ENCODE results near the gene GRIK3. TPM values are rescaled to one million over a fixed set of nuclear protein-coding genes. Genes with fewer than 3 reads are reported as not detected.

Gene GRIK3
- total and polyA plus RNA-seq, 2 experiments from 2014 or later = 0.31 to 2.9 TPM

GRCh38 chr1:36816348-36816747 is 218.0 kb downstream of the GRIK3 start:
- Histone ChIP-seq H3K79me2 (replicated peaks; ENCODE audit: insufficient read depth) (no peaks in the 10 kb centered on the region), H3K9me2 (ENCODE audit: insufficient read depth) (no peaks in the 10 kb centered on the region), H3F3A (replicated peaks; ENCODE audit: low read depth) (no peaks in the 10 kb centered on the region), H4K20me1 (replicated peaks; ENCODE audit: insufficient read depth) (no peaks in the 10 kb centered on the region; the same call in 1 of the 2 replicates), H3K27me3 (ENCODE audit: insufficient read depth) (no peaks in the 10 kb centered on the region), H3K4me2 (no peak overlapping the region), H3K4me3 (no peak overlapping the region), H3K4me1 (ENCODE audit: insufficient read depth) (no peaks in the 10 kb centered on the region), H3K27ac (ENCODE audit: low read depth) (no peak overlapping the region), H2AFZ (no peak overlapping the region), H3K36me3 (ENCODE audit: insufficient read depth) (no peaks in the 10 kb centered on the region)
- ATAC-seq = no peak
- no peak overlapping the region for H3K4me3 Mint-ChIP-seq
- no peaks in the 10 kb centered on the region for H3K9me3 Mint-ChIP-seq
- TF ChIP-seq NANOG (IDR thresholded peaks at IDR 0.05; ENCODE audit: borderline replicate concordance) = no peak
- TF ChIP-seq, protein P1, sequence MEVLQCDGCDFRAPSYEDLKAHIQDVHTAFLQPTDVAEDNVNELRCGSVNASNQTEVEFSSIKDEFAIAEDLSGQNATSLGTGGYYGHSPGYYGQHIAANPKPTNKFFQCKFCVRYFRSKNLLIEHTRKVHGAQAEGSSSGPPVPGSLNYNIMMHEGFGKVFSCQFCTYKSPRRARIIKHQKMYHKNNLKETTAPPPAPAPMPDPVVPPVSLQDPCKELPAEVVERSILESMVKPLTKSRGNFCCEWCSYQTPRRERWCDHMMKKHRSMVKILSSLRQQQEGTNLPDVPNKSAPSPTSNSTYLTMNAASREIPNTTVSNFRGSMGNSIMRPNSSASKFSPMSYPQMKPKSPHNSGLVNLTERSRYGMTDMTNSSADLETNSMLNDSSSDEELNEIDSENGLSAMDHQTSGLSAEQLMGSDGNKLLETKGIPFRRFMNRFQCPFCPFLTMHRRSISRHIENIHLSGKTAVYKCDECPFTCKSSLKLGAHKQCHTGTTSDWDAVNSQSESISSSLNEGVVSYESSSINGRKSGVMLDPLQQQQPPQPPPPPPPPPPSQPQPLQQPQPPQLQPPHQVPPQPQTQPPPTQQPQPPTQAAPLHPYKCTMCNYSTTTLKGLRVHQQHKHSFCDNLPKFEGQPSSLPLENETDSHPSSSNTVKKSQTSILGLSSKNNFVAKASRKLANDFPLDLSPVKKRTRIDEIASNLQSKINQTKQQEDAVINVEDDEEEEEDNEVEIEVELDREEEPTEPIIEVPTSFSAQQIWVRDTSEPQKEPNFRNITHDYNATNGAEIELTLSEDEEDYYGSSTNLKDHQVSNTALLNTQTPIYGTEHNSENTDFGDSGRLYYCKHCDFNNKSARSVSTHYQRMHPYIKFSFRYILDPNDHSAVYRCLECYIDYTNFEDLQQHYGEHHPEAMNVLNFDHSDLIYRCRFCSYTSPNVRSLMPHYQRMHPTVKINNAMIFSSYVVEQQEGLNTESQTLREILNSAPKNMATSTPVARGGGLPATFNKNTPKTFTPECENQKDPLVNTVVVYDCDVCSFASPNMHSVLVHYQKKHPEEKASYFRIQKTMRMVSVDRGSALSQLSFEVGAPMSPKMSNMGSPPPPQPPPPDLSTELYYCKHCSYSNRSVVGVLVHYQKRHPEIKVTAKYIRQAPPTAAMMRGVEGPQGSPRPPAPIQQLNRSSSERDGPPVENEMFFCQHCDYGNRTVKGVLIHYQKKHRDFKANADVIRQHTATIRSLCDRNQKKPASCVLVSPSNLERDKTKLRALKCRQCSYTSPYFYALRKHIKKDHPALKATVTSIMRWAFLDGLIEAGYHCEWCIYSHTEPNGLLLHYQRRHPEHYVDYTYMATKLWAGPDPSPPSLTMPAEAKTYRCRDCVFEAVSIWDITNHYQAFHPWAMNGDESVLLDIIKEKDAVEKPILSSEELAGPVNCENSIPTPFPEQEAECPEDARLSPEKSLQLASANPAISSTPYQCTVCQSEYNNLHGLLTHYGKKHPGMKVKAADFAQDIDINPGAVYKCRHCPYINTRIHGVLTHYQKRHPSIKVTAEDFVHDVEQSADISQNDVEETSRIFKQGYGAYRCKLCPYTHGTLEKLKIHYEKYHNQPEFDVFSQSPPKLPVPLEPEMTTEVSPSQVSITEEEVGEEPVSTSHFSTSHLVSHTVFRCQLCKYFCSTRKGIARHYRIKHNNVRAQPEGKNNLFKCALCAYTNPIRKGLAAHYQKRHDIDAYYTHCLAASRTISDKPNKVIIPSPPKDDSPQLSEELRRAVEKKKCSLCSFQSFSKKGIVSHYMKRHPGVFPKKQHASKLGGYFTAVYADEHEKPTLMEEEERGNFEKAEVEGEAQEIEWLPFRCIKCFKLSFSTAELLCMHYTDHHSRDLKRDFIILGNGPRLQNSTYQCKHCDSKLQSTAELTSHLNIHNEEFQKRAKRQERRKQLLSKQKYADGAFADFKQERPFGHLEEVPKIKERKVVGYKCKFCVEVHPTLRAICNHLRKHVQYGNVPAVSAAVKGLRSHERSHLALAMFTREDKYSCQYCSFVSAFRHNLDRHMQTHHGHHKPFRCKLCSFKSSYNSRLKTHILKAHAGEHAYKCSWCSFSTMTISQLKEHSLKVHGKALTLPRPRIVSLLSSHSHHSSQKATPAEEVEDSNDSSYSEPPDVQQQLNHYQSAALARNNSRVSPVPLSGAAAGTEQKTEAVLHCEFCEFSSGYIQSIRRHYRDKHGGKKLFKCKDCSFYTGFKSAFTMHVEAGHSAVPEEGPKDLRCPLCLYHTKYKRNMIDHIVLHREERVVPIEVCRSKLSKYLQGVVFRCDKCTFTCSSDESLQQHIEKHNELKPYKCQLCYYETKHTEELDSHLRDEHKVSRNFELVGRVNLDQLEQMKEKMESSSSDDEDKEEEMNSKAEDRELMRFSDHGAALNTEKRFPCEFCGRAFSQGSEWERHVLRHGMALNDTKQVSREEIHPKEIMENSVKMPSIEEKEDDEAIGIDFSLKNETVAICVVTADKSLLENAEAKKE (CRISPR knock-in tag; IDR thresholded peaks at IDR 0.05) = no peak
- TF ChIP-seq ZNF114 (CRISPR knock-in tag; IDR thresholded peaks at IDR 0.05) = no peak
- TF ChIP-seq JUNB (IDR thresholded peaks at IDR 0.05; ENCODE audit: unreplicated experiment) = no peak
- no peak for TF ChIP-seq REST (IDR thresholded peaks at IDR 0.05; ENCODE audit: unreplicated experiment)
- TF ChIP-seq POLR2AphosphoS5 (IDR thresholded peaks at IDR 0.05; ENCODE audit: low read depth) = no peak
- no peak for TF ChIP-seq EZH2 (IDR thresholded peaks at IDR 0.05; ENCODE audit: low read depth, unreplicated experiment)
- no peak for TF ChIP-seq EZH2phosphoT487 (IDR thresholded peaks at IDR 0.05; ENCODE audit: unreplicated experiment)
- TF ChIP-seq CREB1 (CRISPR knock-in tag; IDR thresholded peaks at IDR 0.05; ENCODE audit: low read depth) = no peak
- TF ChIP-seq CTCF (conservative IDR thresholded peaks at IDR 0.05; ENCODE audit: low read depth in 2 of 2) = no peak
- TF ChIP-seq ETS1 (IDR thresholded peaks at IDR 0.05) = no peak
- no peak for TF ChIP-seq ZNF331 (CRISPR knock-in tag; IDR thresholded peaks at IDR 0.05; ENCODE audit: low read depth)
- H3K36me3 Mint-ChIP-seq (ENCODE audit: low read depth) = no peaks in the 10 kb centered on the region
- H3K27me3 Mint-ChIP-seq (ENCODE audit: insufficient read depth, low read depth, poor library complexity) = peaks cover 4% of the 10 kb centered on the region
- no peak for DNase-seq (ENCODE audit: low spot score)
- H3K4me1 Mint-ChIP-seq = no peaks in the 10 kb centered on the region; the same call in 2 of the 3 replicates
- H3K27ac Mint-ChIP-seq = no peak overlapping the region
